Activated CD4-positive, alpha-beta T cell treated with anti-CD3 and anti-CD28 coated beads, Interleukin-2, Interleukin-6, amounts not matched to agents 100 ng/mL and 50 ng/mL, durations not matched to agents 16 hours and 8 hours (primary cell): ENCODE measurements around the gene CCDC88C.
"Not testable (repeated sequence)": the region's sequence is repeated elsewhere in the genome, so short reads cannot be mapped to it uniquely, and the experiment has no call there.

Source experiments
- DNase-seq: peaks from one replicate; pipeline ENCODE4 v3.0.0-alpha.2; 2020

The CCDC88C gene

GRCh38 chr14:91417120-91417982 lies at the start of gene CCDC88C:
Gene CCDC88C, minus strand, starts transcription at chr14:91417820. Its CDS starts 130 bp downstream, at chr14:91417690.
- peak; percentile 82 for DNase-seq

- DNase-seq: no peak
Measured at GRCh38 chr14:91466192-91466591, 48.6 kb upstream of the CCDC88C start.

- DNase-seq: peak; percentile 39
Measured at GRCh38 chr14:91464615-91465205, 47.1 kb upstream of the CCDC88C start.

GRCh38 chr14:91458612-91459011 lies 41.0 kb upstream of the CCDC88C start:
- no peak for DNase-seq

- DNase-seq: no peak
Measured at GRCh38 chr14:91456283-91456682, 38.7 kb upstream of the CCDC88C start.

GRCh38 chr14:91454580-91454979 lies 37.0 kb upstream of the CCDC88C start:
- no peak for DNase-seq

GRCh38 chr14:91454155-91454554 lies 36.5 kb upstream of the CCDC88C start:
- DNase-seq: no peak

- DNase-seq: no peak
Measured at GRCh38 chr14:91453744-91454143, 36.1 kb upstream of the CCDC88C start.

GRCh38 chr14:91444335-91445020 lies 26.9 kb upstream of the CCDC88C start:
- DNase-seq: no peak

- DNase-seq: no peak
Measured at GRCh38 chr14:91439345-91439744, 21.7 kb upstream of the CCDC88C start.

GRCh38 chr14:91438845-91439244 lies 21.2 kb upstream of the CCDC88C start:
- no peak for DNase-seq

- not testable (repeated sequence) for DNase-seq
Measured at GRCh38 chr14:91436266-91436665, 18.6 kb upstream of the CCDC88C start.

GRCh38 chr14:91429385-91429784 lies 11.8 kb upstream of the CCDC88C start:
- no peak for DNase-seq

- DNase-seq: not testable (repeated sequence)
Measured at GRCh38 chr14:91428931-91429330, 11.3 kb upstream of the CCDC88C start.

GRCh38 chr14:91425531-91425944 lies 7.9 kb upstream of the CCDC88C start:
- not testable (repeated sequence) for DNase-seq

GRCh38 chr14:91424813-91425530 lies 7.4 kb upstream of the CCDC88C start:
- DNase-seq: no peak

- no peak for DNase-seq
Measured at GRCh38 chr14:91420686-91421085, 3.1 kb upstream of the CCDC88C start.

GRCh38 chr14:91419451-91419850 lies 1.8 kb upstream of the CCDC88C start:
- no peak for DNase-seq

- DNase-seq: peak; percentile 71
Measured at GRCh38 chr14:91419044-91419397, 1.4 kb upstream of the CCDC88C start.

- DNase-seq: peak; percentile 91
Measured at GRCh38 chr14:91418387-91419043, 895 bp upstream of the CCDC88C start.

GRCh38 chr14:91417983-91418386 lies 365 bp upstream of the CCDC88C start:
- peak; percentile 71 for DNase-seq

GRCh38 chr14:91416744-91417119 lies 888 bp downstream of the CCDC88C start:
- DNase-seq: no peak
